T47D (cell line): ENCODE data around the gene MLLT3.

Experiments used
- DNase-seq, 2 experiments: peaks; one replicate each; pipeline versions ENCODE4 v3.0.0 to v3.0.0-alpha.2; 2011 to 2012; ENCODE audit warnings: low read depth in 1 of 2, low spot score in 1 of 2
- JUND ChIP-seq: IDR thresholded peaks from 2 replicates; pipeline ENCODE4 v1.6.1; 2012; ENCODE audit warnings: low read depth
- in situ Hi-C: cut with HindIII; loops from 2 replicates; pipeline ENCODE4 v1.10.0; 2016; ENCODE audit warnings: low sequenced_read_pairs, low pct_unique_long_range_greater_than_20kb

MLLT3 gene

DNA sequence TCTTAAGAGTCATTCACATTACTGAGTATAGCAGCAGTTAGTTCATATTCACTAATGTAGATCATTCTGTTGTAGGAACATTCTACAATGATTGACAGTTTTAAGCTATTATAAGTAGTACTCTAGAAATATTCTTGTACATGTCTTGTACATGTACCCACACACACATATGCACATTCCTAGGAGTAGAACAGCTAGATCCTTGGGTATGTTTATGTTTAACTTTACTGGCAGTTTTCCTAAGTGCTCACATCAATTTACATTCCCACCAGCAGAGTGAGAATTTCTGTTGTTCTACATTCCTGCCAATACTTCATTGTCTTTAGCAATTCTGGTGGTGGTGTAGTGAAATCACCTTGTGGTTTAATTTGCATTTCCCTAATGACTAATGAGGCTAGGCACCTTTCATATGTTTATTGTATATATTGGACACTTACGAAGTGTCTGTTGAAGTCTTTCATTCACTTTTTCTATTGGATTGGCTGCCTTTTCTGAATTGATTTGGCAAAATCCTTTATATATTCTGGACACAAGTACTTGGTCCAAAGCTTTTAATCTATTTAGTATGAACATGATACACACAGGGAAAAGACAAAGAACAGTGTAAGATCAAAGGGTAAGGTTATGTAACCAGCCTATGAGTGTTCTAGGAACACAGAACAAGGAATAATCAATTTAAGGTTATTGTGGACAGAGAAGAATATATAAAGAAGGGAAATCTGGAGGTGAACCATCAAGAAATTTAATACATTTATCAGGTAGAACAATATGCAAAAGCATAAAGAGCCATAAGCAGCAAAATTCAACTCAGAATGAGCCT lies 95.6 kb downstream of the MLLT3 start:
- DNase-seq, result peak in 1 of 2 experiments; percentile 21
- TF ChIP-seq JUND, result no peak
- in situ Hi-C loops, result no loop called here

DNA sequence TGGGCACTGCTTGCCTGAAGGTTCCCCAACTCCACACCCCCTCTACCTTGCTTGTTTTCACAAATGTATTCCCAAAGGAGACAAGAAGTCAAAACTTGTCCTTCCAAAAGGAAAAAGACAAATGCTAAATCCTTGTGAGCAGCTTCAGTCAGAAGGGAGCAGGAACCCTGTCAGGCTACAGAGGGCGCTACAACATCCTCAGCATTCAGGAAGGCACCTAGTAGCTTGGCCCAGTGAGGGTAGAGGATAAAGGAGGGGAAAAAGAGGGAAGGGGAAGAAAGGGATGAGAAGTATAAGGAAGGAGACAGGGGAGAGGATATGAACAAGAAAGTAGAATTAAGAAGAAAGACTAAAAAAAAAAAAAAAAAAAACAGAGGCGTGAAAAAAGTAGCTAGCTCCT lies 97.5 kb downstream of the MLLT3 start:
- no peak for TF ChIP-seq JUND
- DNase-seq, result peak in 1 of 2 experiments; percentile 3
- in situ Hi-C loops, result no loop called here

GRCh38 chr9:20518737-20519136 lies 103.6 kb downstream of the MLLT3 start:
- in situ Hi-C loops, result no loop called here
- TF ChIP-seq JUND, result no peak
- DNase-seq, result no peak

GRCh38 chr9:20513126-20513913 lies 109.0 kb downstream of the MLLT3 start:
- in situ Hi-C loops, result no loop called here
- DNase-seq, result no peak
- TF ChIP-seq JUND, result no peak

- DNase-seq, result no peak
- no peak for TF ChIP-seq JUND
- in situ Hi-C loops, result no loop called here
Observed at GRCh38 chr9:20512636-20513035, 109.7 kb downstream of the MLLT3 start.

GRCh38 chr9:20512106-20512505 lies 110.2 kb downstream of the MLLT3 start:
- TF ChIP-seq JUND, result no peak
- DNase-seq, result no peak
- in situ Hi-C loops, result no loop called here

DNA sequence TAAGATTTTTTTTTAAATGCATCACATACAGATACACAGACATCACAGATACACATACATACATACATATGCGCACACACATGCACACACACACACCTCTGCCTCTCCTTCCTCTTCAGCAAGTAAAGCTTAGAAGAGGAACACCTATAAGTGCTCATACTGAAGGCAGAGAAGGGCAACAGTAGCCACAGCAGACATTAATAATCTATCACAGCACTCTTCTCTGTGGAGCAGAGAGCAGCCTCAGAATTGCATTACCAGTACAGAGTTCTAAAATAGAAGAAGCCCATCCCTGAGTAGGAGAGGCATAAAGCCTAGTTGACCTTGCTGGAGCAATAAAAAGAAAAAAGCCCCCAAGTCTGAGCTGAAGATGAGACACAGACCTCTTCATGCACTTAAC lies 110.6 kb downstream of the MLLT3 start:
- DNase-seq, result no peak
- no peak for TF ChIP-seq JUND
- in situ Hi-C loops, result no loop called here

DNA sequence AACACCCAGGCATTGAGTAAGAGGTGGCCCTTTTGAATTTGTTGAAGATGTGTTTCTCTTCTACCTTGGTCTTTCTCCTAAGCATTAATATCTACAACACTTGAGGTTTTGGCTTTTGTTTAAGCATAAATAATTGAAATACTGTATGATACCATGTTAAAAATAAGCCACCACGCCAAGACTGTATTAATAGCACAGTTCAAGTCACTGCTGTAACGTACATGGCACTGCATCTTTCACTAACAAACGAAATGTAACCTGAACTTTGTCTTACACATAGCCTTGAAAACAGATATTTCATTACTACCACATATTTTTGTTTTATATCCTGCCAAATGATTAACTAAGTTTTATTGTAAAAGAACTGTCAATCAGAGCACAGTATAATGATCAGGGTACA lies 112.8 kb downstream of the MLLT3 start:
- in situ Hi-C loops, result no loop called here
- DNase-seq, result no peak
- TF ChIP-seq JUND, result no peak

DNA sequence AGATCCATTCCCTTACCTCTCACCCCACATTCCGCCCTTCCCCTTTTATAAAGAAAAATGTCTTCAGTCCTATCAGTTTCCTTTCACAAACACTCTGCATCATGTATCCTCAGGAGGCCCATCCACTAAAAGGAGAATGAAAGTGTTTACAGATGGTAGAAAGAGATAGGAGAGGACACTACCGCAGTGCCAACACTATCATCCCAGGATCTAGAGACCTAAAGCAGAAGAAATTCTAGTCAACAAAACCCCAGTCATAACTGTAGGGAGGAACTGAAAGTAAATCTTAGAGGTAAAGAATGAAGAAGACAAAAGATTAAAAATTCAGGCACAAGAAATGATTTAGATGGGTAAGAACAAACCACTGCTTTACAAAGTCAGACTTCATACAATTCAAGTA lies 114.1 kb downstream of the MLLT3 start:
- DNase-seq, result peak in 1 of 2 experiments; percentile 46
- in situ Hi-C loops, result no loop called here
- no peak for TF ChIP-seq JUND

GRCh38 chr9:20507431-20507830 lies 114.9 kb downstream of the MLLT3 start:
- no peak for TF ChIP-seq JUND
- DNase-seq, result no peak
- in situ Hi-C loops, result no loop called here

DNA sequence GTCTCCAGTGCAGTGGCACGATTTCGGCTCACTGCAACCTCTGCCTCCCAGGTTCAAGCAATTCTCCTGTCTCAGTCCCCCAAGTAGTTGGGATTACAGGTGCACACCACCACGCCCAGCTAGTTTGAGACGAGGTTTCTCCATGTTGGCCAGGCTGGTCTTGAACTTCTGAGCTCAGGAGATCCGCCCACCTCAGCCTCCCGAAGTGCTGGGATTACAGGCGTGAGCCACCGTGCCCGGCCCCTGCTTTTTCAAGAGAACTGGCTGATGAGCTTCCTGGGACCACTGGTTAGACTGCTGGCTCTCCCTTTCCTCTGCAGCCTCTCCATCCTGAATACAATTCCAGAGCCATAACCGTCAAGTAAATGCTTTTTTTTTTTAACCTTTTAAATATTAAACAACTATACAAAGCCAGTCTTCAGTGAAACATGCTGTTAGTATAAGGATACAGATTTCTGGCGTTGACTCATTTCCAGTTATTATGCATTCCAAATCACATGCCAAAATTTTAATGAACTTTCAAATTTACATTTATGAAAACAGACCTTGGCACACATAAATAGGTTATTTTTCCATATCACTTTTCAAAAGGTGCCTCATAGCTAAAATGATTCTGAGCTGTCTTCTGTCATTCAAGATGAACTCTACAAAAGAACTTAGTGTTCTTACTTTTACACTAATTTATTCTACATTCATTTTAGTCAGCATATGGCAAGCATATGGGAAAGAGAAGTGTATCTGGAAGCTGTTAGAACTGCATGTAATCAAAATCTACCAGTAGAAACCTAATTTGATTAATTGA lies 116.0 kb downstream of the MLLT3 start:
- no peak for DNase-seq
- in situ Hi-C loops, result no loop called here
- no peak for TF ChIP-seq JUND

- TF ChIP-seq JUND, result no peak
- in situ Hi-C loops, result no loop called here
- DNase-seq, result no peak
Observed at GRCh38 chr9:20505574-20505973, 116.7 kb downstream of the MLLT3 start.
